ENCODE results near the gene COL23A1. TPM values are rescaled to one million over a fixed set of nuclear protein-coding genes. Genes with fewer than 3 reads are reported as not detected.

Gene COL23A1
- total RNA-seq, 1 donor from 2014 or later = 0.86 TPM

- DNase-seq (ENCODE audit: low spot score) = no peak
Observed at GRCh38 chr5:178364326-178364675, 225.9 kb downstream of the COL23A1 start.

GRCh38 chr5:178363501-178364325 lies 226.5 kb downstream of the COL23A1 start:
- DNase-seq (ENCODE audit: low spot score) = no peak

GRCh38 chr5:178361657-178362445 lies 228.3 kb downstream of the COL23A1 start:
- no peak for DNase-seq (ENCODE audit: low spot score)

DNA sequence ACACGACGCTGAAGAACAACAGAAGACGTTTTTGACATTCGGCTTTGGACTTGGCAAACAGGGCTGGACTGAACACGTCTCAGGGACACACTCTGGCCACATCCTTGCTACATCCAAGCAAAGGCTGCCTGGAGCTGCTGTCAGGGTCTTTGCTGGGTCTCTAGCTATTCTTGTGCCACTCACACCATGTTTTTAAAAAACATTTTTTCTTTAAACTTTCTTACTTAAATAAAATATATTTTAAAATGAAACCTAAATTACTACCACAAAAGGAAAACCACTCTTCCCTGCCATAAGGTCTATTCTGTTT lies 229.3 kb downstream of the COL23A1 start:
- no peak for DNase-seq (ENCODE audit: low spot score)

DNA sequence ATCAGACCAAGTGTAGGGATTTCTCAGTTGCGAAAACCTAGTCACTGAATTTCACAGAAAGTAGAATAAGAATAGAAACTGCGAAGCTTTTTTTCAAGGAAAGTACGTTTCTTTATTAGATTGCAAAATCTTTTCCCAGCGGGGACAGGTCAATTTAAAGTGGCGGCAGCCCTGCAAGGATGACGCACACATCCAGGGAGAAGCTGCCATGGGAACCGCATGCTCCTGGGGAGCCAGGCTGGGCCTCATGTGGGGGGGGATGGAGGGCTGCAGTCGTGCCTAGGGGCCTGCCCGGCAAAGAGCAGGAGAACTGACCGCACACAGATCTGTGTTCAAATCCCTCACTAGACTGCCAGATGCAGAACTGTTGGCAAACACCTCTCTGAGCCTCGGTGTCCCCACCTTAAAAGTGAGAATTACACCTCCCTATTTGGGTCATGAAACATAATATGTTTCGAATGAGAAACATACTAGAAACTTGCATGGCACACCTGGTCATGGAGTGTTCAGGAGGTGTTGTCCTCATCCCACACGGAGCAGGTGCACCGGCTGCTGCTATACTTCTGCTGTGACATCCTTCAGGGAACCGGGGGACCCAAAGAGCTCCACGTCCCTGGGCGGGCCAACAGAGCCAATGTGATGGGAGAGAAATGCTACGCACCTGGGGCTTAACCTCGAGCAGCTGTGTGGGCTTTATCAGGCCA lies 229.8 kb downstream of the COL23A1 start:
- no peak for DNase-seq (ENCODE audit: low spot score)

- no peak for DNase-seq (ENCODE audit: low spot score)
Observed at GRCh38 chr5:178359738-178360137, 230.5 kb downstream of the COL23A1 start.

DNA sequence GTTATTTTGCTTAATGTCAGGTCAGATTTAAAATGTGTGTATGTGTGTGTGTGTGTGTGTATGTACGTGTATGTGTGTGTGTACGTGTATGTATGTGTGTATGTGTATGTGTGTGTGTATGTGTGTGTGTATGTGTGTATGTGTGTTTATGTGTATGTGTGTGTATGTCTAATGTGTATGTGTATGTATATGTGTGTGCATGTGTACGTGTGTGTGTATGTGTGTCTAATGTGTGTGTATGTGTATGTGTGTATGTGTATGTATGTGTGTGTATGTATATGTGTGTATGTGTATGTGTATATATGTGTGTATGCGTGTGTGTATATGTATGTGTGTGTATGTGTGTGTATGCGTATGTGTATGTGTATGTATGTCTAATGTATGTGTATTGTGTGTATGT lies 232.5 kb downstream of the COL23A1 start:
- no peak for DNase-seq (ENCODE audit: low spot score)

GRCh38 chr5:178357121-178357521 lies 233.1 kb downstream of the COL23A1 start:
- DNase-seq (ENCODE audit: low spot score) = no peak

GRCh38 chr5:178356431-178356872 lies 233.7 kb downstream of the COL23A1 start:
- no peak for DNase-seq (ENCODE audit: low spot score)

DNA sequence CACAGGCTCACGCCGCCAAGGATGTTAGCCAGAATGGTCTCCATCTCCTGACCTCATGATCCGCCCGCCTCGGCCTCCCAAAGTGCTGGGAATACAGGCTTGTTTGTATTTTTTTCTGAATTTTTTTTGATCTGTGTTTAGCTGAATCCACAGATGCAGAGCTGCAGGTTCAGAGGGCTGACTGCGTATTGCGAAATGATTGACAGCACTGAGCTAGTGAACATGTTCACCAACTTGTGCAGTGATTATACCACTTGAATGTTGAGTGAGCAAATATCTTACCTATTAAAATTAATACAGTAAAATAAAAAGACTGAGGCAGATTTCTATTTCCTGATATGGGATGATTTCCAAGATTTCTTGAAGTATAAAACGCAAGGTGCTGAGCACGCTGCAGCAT lies 234.5 kb downstream of the COL23A1 start:
- no peak for DNase-seq (ENCODE audit: low spot score)

- no peak for DNase-seq (ENCODE audit: low spot score)
Observed at GRCh38 chr5:178353461-178353860, 236.7 kb downstream of the COL23A1 start.

- DNase-seq (ENCODE audit: low spot score) = no peak
Observed at GRCh38 chr5:178352035-178352349, 238.2 kb downstream of the COL23A1 start.

DNA sequence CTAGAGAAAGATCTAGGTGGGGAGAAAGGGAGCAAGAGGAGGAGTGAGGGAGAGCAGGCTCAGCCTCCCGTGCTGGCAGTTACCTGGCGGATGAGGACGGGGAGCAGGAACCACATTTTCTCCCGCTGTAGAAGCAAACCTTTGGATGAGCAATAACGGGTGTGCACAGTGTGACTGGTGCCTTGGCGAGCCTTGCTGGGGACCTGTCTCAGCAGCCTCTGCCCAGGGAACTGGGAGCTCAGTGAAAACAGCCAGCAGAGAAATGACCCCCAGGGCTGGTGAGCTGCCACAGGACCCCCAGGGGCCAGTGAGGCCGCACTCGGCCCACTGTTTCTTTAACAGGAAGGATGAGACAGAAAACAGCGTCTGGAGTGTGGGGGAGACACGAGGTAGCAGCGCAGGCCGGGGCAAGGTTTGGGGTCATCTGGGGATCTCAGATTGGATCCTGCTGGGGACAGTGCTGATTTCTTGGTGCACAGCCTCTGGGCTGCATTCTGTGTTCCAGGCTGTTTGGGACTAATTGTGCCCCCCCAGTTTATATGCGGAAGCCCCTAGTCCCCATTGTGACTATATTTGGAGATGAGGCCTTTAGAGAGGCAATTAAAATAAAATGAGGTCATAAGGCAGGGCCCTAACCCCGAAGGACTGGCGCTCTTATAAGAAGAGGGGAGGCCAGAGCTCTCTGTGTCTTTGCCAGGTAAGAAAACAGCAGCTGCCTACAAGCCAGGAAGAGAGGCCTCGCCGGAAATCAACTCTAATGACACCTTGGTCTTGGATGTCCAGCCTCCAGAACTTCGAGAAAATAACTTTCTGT lies 238.8 kb downstream of the COL23A1 start:
- no peak for DNase-seq (ENCODE audit: low spot score)

DNA sequence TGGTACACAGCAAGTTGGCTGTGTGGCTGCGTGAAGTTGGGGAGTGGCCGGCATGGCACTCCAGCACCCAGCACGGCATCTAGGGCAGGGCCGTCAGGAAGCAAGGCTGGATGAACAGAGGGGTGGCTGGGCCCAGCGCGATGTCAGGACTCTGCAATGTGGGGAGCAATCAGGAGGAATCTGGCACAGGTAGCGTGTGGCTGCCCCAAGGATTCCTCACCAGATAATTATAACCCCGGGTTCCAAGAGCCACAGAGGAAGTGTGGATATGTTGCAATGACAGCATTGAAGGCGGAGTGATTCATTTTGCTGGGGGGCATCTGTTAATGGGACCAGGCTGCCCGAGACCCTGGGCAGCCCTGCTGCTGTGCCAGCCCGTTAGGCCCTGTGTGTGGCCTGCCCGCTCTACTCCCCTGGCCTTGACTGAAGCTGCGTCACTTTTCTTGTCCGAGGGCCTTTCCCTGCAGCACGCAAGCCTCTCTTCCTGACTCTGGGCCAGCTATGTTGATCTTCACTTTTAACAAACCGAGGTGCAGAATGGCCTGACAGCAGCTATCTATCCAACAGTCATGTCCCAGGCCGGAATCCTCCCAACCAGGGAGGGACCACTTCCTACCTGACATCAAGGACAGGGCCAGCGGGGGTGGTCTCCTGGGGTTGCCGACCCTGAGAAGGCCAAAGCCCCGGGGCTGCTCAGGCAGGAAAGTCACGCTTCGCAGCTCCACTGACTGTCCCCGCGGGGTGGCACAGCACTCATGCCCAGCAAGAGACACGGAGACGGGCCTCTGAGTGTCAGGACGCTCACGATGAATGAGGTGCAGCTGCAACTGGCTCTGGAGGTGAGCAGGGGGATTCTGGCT lies 239.6 kb downstream of the COL23A1 start:
- DNase-seq (ENCODE audit: low spot score) = no peak

GRCh38 chr5:178349625-178350353 lies 240.4 kb downstream of the COL23A1 start:
- no peak for DNase-seq (ENCODE audit: low spot score)

DNA sequence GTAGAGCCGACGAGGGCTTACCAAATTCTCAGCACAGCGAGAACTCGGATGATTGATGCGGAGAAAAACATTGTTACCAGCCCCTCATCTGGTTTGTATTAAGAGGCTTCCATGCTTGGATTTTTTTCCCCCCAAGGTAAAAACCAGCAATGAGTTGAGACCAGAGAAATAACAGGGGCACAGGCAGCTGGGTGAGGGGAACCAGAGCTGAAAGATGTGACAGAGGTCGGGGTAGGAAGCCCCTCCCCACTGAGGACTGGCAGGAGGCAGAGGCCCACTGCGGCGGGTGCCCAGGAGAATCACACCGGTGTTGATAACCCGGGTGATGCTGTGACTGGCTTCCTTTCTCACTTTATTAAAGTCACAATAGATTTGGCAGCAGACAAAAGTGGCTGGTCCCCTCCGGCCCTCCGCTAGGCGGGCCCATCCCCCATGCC lies 241.1 kb downstream of the COL23A1 start:
- DNase-seq (ENCODE audit: low spot score) = no peak

- DNase-seq (ENCODE audit: low spot score) = no peak
Observed at GRCh38 chr5:178348356-178349074, 241.7 kb downstream of the COL23A1 start.

DNA sequence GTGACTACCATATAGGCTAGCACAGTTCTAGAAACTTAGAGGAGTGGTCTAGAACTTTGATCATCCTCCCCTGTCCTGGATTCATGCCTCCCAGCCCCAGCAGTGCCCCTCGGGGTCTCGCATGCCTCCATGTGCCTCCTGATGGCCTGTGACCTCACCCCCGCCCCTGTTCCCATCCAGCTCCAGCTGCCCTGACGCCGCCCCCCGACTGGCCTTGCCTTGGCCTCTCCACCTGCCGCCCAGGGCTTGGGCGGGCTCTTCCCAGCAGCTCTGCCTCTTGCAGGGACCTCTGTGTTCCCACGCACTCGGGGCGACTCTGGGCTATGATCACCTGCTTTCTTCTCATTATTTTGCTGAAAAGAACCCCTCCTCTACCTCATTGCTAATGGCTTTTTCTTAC lies 242.2 kb downstream of the COL23A1 start:
- DNase-seq (ENCODE audit: low spot score) = no peak

- DNase-seq (ENCODE audit: low spot score) = no peak
Observed at GRCh38 chr5:178346607-178347334, 243.4 kb downstream of the COL23A1 start.

All from mucosa of gallbladder (tissue), 1 donor.